ENCODE results near the gene ABCA1. TPM values are rescaled to one million over a fixed set of nuclear protein-coding genes. Genes with fewer than 3 reads are reported as not detected.

ABCA1 gene
- total RNA-seq, 6 experiments from 2014 or later = 9.1 to 16.5 (median 9.4) TPM

GRCh38 chr9:104849023-104849422 lies 78.9 kb downstream of the ABCA1 start:
- DNase-seq = no peak
- H3K27ac Mint-ChIP-seq = no peak overlapping the region
- peaks cover 30% of the 10 kb centered on the region for H3K4me1 Mint-ChIP-seq (ENCODE audit: low read depth)
- H3K36me3 Mint-ChIP-seq (ENCODE audit: low read depth) = peaks cover 5% of the 10 kb centered on the region
- TF ChIP-seq CTCF (IDR thresholded peaks at IDR 0.05) = no peak
- H3K9me3 Mint-ChIP-seq = no peaks in the 10 kb centered on the region
- peaks cover 2% of the 10 kb centered on the region; the same call in 1 of the 2 replicates for H3K27me3 Mint-ChIP-seq (ENCODE audit: insufficient read depth)
- H3K4me3 Mint-ChIP-seq = no peak overlapping the region

DNA sequence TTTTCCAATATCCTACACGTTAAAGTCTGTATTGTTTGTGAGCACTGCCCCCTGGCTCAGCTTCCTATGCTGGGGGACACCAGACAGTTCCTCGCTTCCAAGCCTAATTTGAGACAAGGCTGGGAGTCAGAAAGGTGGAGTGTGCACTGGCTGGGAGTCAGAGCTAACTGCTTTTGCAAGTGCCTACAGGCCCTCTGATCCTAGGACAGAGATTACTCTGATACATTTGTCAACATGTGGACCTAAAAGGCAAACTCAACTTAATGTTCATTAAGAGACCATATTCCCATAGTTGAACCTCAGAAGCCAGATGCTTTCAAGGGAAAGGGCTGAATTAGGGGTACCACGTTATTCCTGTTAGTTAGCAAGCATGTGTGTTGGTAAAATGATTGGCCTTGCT lies 83.2 kb downstream of the ABCA1 start:
- Mint-ChIP-seq H3K36me3 (ENCODE audit: low read depth) (no peaks in the 10 kb centered on the region; the same call in 1 of the 2 replicates), H3K27ac (no peak overlapping the region), H3K9me3 (no peaks in the 10 kb centered on the region), H3K4me3 (no peak overlapping the region), H3K4me1 (ENCODE audit: low read depth) (peaks cover 22% of the 10 kb centered on the region), H3K27me3 (ENCODE audit: insufficient read depth) (peaks cover 2% of the 10 kb centered on the region; the same call in 1 of the 2 replicates)
- TF ChIP-seq CTCF (IDR thresholded peaks at IDR 0.05) = no peak
- DNase-seq = no peak

DNA sequence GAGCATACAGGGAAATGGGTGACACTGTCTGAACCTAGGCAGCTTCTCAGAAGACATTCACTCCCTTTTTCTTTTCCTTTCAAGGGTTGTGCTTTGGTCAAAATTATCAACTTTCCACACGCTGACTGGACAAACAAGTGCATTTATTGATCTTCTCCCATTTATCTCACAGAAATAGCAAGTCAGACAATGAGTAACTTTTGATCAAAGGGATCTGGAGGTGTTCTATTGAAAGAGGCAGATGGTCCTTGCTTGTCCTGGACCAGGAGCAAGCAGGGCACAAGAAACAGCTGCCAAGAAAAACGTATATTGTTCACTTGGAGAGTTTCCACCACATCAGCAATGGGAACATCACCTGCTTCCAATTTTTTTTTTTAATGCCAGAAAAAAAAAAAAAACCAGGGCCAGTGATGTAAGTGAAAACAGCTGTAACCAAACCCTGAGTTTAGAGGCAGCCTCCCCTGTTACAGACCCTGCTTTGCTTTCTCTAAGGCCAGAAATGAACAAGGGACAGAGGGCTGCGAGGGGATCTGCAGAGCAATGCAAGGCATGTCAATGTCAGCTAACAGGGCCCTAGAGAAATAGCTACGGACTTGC lies 84.2 kb downstream of the ABCA1 start:
- peaks cover 2% of the 10 kb centered on the region; the same call in 1 of the 2 replicates for H3K27me3 Mint-ChIP-seq (ENCODE audit: insufficient read depth)
- no peaks in the 10 kb centered on the region for H3K9me3 Mint-ChIP-seq
- TF ChIP-seq CTCF (IDR thresholded peaks at IDR 0.05) = no peak
- no peak overlapping the region for H3K27ac Mint-ChIP-seq
- no peaks in the 10 kb centered on the region; the same call in 1 of the 2 replicates for H3K36me3 Mint-ChIP-seq (ENCODE audit: low read depth)
- H3K4me3 Mint-ChIP-seq = no peak overlapping the region
- DNase-seq = no peak
- peaks cover 12% of the 10 kb centered on the region for H3K4me1 Mint-ChIP-seq (ENCODE audit: low read depth)

DNA sequence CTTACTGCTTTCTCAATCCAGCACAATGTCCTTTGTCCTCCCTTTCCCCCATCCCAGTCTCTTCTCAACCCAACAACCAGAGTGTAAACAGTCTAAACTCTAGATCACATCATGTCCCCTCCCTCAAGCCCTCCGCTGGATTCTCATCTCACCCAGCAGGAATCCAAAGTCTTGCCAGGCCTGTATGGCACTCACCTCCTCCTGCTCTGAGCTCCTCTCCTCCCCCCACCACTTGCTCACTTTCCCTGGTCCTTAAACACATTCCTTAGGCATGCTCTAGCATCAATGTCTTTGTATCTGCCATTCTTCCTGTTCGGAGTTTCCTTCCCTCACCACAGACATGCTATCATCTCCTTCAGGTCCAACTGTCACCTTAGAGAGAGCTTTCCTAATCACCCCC lies 85.3 kb downstream of the ABCA1 start:
- H3K4me1 Mint-ChIP-seq (ENCODE audit: low read depth) = peaks cover 11% of the 10 kb centered on the region
- no peak overlapping the region for H3K4me3 Mint-ChIP-seq
- no peaks in the 10 kb centered on the region; the same call in 1 of the 2 replicates for H3K36me3 Mint-ChIP-seq (ENCODE audit: low read depth)
- no peaks in the 10 kb centered on the region for H3K9me3 Mint-ChIP-seq
- no peak for TF ChIP-seq CTCF (IDR thresholded peaks at IDR 0.05)
- H3K27ac Mint-ChIP-seq = no peak overlapping the region
- no peak for DNase-seq
- H3K27me3 Mint-ChIP-seq (ENCODE audit: insufficient read depth) = peaks cover 2% of the 10 kb centered on the region; the same call in 1 of the 2 replicates

DNA sequence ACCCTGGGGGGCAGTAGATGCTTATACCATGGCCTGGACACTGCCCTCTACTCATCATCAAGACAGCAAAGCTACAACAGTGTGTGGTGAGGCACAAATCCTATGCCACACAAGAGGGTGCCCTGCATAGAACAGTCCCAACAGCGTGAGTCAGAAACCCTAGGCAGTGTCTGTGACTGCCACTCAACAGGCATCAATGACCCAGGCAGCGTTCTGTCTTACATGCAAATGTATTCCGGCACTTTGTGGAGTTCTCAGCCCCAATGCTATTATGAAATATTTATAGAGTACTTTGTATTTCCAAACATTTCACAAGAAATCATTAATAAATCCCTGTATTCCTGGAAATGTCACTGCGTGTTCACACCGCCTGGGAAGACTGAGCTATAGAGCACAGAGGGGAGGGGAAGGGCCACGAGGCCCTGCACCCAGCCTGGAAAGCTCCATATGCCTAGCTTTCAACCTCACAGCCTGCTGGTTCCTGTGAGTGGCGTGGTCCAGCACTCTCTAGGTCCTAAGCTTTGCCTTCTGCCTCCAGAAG lies 86.3 kb downstream of the ABCA1 start:
- H3K9me3 Mint-ChIP-seq = no peaks in the 10 kb centered on the region
- no peaks in the 10 kb centered on the region; the same call in 1 of the 2 replicates for H3K36me3 Mint-ChIP-seq (ENCODE audit: low read depth)
- H3K27ac Mint-ChIP-seq = no peak overlapping the region
- H3K27me3 Mint-ChIP-seq (ENCODE audit: insufficient read depth) = peaks cover 2% of the 10 kb centered on the region; the same call in 1 of the 2 replicates
- H3K4me1 Mint-ChIP-seq (ENCODE audit: low read depth) = peaks cover 18% of the 10 kb centered on the region
- TF ChIP-seq CTCF (IDR thresholded peaks at IDR 0.05) = no peak
- no peak overlapping the region for H3K4me3 Mint-ChIP-seq
- no peak for DNase-seq
